ENCODE results near the gene DMRT3.

The DMRT3 gene

GRCh38 chr9:952546-952945 lies 23.9 kb upstream of the DMRT3 start:
- Histone ChIP-seq H3K9ac (ENCODE audit: low read depth, low read length) (no peak overlapping the region), H3K9me3 (ENCODE audit: insufficient read depth, low read depth, low read length) (no peaks in the 10 kb centered on the region), H3K4me1 (ENCODE audit: insufficient read depth, low read length) (0 out of 2 replicates have a peak, but pooled peaks cover 4% of the 10 kb centered on the region), H3K27ac (ENCODE audit: low read depth, low read length) (no peak overlapping the region), H3K36me3 (ENCODE audit: insufficient read depth, low read length) (no peaks in the 10 kb centered on the region), H3K4me3 (ENCODE audit: low read length) (no peak overlapping the region), H3K27me3 (ENCODE audit: insufficient read depth, low read length) (peaks cover 13% of the 10 kb centered on the region; the same call in 1 of the 2 replicates)
- 91% methylated on average over 4 of the region's 4 CpGs for WGBS

DNA sequence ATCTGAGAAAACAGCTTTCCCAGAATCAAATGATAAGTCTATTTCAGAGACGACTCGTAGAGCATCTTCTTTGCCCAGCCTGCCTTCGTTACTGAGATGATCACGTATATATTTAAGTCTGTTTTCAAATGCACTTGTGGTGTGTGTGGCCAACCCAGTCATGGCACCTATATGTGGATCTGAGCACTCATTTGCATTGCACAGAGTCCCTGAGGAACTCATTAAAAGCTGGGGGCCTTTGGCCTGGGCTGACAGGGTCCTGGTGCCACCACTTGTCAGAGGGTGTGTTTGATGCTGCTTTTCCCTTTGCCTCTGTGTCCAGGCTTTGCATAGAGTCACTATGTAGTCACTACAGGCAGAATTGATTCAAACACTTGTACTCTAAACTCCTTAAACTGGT lies 17.4 kb upstream of the DMRT3 start:
- Histone ChIP-seq H3K9ac (ENCODE audit: low read depth, low read length) (no peak overlapping the region), H3K4me3 (ENCODE audit: low read length) (no peak overlapping the region), H3K27ac (ENCODE audit: low read depth, low read length) (no peak overlapping the region), H3K9me3 (ENCODE audit: insufficient read depth, low read depth, low read length) (no peaks in the 10 kb centered on the region), H3K27me3 (ENCODE audit: insufficient read depth, low read length) (peaks cover 35% of the 10 kb centered on the region), H3K36me3 (ENCODE audit: insufficient read depth, low read length) (no peaks in the 10 kb centered on the region), H3K4me1 (ENCODE audit: insufficient read depth, low read length) (no peaks in the 10 kb centered on the region)
- WGBS: 92% methylated on average over 4 of the region's 4 CpGs

GRCh38 chr9:959914-960313 lies 16.5 kb upstream of the DMRT3 start:
- H3K9ac ChIP-seq (ENCODE audit: low read depth, low read length): no peak overlapping the region
- H3K4me3 ChIP-seq (ENCODE audit: low read length): no peak overlapping the region
- no peaks in the 10 kb centered on the region for H3K36me3 ChIP-seq (ENCODE audit: insufficient read depth, low read length)
- 88% methylated on average over 4 of the region's 4 CpGs for WGBS
- H3K27ac ChIP-seq (ENCODE audit: low read depth, low read length): no peak overlapping the region
- H3K4me1 ChIP-seq (ENCODE audit: insufficient read depth, low read length): no peaks in the 10 kb centered on the region
- H3K27me3 ChIP-seq (ENCODE audit: insufficient read depth, low read length): peaks cover 43% of the 10 kb centered on the region
- H3K9me3 ChIP-seq (ENCODE audit: insufficient read depth, low read depth, low read length): no peaks in the 10 kb centered on the region

GRCh38 chr9:962023-962422 lies 14.4 kb upstream of the DMRT3 start:
- no peak overlapping the region for H3K27ac ChIP-seq (ENCODE audit: low read depth, low read length)

GRCh38 chr9:965497-965896 lies 11.0 kb upstream of the DMRT3 start:
- 51% methylated on average over 4 of the region's 4 CpGs for WGBS
- Histone ChIP-seq H3K4me3 (ENCODE audit: low read length) (no peak overlapping the region), H3K36me3 (ENCODE audit: insufficient read depth, low read length) (no peaks in the 10 kb centered on the region), H3K27ac (ENCODE audit: low read depth, low read length) (no peak overlapping the region), H3K9me3 (ENCODE audit: insufficient read depth, low read depth, low read length) (no peaks in the 10 kb centered on the region), H3K27me3 (ENCODE audit: insufficient read depth, low read length) (peaks cover 94% of the 10 kb centered on the region), H3K4me1 (ENCODE audit: insufficient read depth, low read length) (peaks cover 34% of the 10 kb centered on the region; the same call in 1 of the 2 replicates), H3K9ac (ENCODE audit: low read depth, low read length) (no peak overlapping the region)

More at GRCh38 chr9:962023-962422, 14.4 kb upstream of the DMRT3 start:
- Histone ChIP-seq H3K4me3 (ENCODE audit: low read length) (no peak overlapping the region), H3K9me3 (ENCODE audit: insufficient read depth, low read depth, low read length) (no peaks in the 10 kb centered on the region), H3K36me3 (ENCODE audit: insufficient read depth, low read length) (no peaks in the 10 kb centered on the region), H3K4me1 (ENCODE audit: insufficient read depth, low read length) (peaks cover 20% of the 10 kb centered on the region; the same call in 1 of the 2 replicates), H3K9ac (ENCODE audit: low read depth, low read length) (no peak overlapping the region), H3K27me3 (ENCODE audit: insufficient read depth, low read length) (peaks cover 64% of the 10 kb centered on the region)
- WGBS: 87% methylated on average over 6 of the region's 6 CpGs

- 43% methylated on average over 3 of the region's 3 CpGs for WGBS
- H3K4me3 ChIP-seq (ENCODE audit: low read length): no peak overlapping the region
- no peak overlapping the region for H3K27ac ChIP-seq (ENCODE audit: low read depth, low read length)
- no peak overlapping the region for H3K9ac ChIP-seq (ENCODE audit: low read depth, low read length)
- peaks cover 96% of the 10 kb centered on the region for H3K27me3 ChIP-seq (ENCODE audit: insufficient read depth, low read length)
- H3K4me1 ChIP-seq (ENCODE audit: insufficient read depth, low read length): peaks cover 34% of the 10 kb centered on the region; the same call in 1 of the 2 replicates
- no peaks in the 10 kb centered on the region for H3K36me3 ChIP-seq (ENCODE audit: insufficient read depth, low read length)
- no peaks in the 10 kb centered on the region for H3K9me3 ChIP-seq (ENCODE audit: insufficient read depth, low read depth, low read length)
Observed at GRCh38 chr9:966870-967269, 9.6 kb upstream of the DMRT3 start.

GRCh38 chr9:967436-967835 lies 9.0 kb upstream of the DMRT3 start:
- no peak overlapping the region for H3K27ac ChIP-seq (ENCODE audit: low read depth, low read length)
- H3K4me1 ChIP-seq (ENCODE audit: insufficient read depth, low read length): peaks cover 37% of the 10 kb centered on the region; the same call in 1 of the 2 replicates
- H3K9me3 ChIP-seq (ENCODE audit: insufficient read depth, low read depth, low read length): no peaks in the 10 kb centered on the region
- peak overlapping the region; percentile 28; the same call in 1 of the 2 replicates for H3K4me3 ChIP-seq (ENCODE audit: low read length)
- no peaks in the 10 kb centered on the region for H3K36me3 ChIP-seq (ENCODE audit: insufficient read depth, low read length)
- peaks cover 98% of the 10 kb centered on the region for H3K27me3 ChIP-seq (ENCODE audit: insufficient read depth, low read length)
- no peak overlapping the region for H3K9ac ChIP-seq (ENCODE audit: low read depth, low read length)
- 3% methylated on average over 4 of the region's 6 CpGs for WGBS

- Histone ChIP-seq H3K9ac (ENCODE audit: low read depth, low read length) (no peak overlapping the region), H3K4me3 (ENCODE audit: low read length) (peak overlapping the region; percentile 28; the same call in 1 of the 2 replicates), H3K27me3 (ENCODE audit: insufficient read depth, low read length) (peaks cover 100% of the 10 kb centered on the region), H3K4me1 (ENCODE audit: insufficient read depth, low read length) (peaks cover 37% of the 10 kb centered on the region; the same call in 1 of the 2 replicates), H3K9me3 (ENCODE audit: insufficient read depth, low read depth, low read length) (no peaks in the 10 kb centered on the region), H3K36me3 (ENCODE audit: insufficient read depth, low read length) (no peaks in the 10 kb centered on the region), H3K27ac (ENCODE audit: low read depth, low read length) (no peak overlapping the region)
- 2% methylated on average over 13 of the region's 15 CpGs for WGBS
Observed at GRCh38 chr9:967903-968641, 8.4 kb upstream of the DMRT3 start.

DNA sequence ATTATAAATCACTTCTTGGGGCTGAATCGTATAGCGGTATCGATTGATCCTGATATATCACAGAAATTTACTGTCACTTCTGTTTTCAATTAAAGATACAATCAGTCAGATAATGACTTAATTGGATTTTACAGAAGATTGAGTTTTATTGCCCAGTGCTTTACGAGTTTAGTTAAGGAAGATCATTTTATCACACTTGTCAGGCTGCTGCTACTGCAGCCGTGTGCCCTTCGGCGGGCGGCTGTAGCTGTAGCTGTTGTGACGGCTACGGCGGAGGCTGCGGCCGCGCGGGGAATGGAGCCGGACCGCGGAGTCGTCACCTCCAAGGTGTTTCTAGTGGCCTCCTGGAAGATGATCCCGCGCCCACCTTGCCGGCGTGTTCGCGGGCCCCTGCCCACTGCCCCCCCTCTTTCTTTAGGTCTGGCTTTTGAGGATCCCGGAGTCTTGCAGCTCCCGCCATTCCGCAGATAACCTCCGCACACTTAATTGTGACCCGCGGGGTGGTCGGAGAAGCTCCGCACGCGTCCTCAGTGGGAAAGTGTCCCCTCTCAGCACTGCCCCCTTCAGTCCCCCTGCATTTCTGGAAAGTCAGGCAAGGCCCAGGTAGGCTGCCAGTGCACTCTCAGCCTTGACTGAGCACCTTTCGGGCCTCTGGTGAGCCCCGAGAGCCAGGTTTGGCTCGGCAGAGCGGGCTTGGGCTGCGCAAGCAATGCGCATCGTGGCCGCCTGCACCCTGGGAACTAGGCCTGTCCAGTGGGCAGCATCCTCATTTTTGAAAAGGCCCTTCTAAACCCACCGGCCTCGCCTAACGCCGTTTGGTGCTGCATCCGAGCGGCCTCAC lies 6.9 kb upstream of the DMRT3 start:
- no peak overlapping the region for H3K27ac ChIP-seq (ENCODE audit: low read depth, low read length)
- peaks cover 100% of the 10 kb centered on the region for H3K27me3 ChIP-seq (ENCODE audit: insufficient read depth, low read length)
- 4% methylated on average over 49 of the region's 49 CpGs for WGBS
- H3K4me1 ChIP-seq (ENCODE audit: insufficient read depth, low read length): peaks cover 49% of the 10 kb centered on the region
- no peaks in the 10 kb centered on the region for H3K36me3 ChIP-seq (ENCODE audit: insufficient read depth, low read length)
- H3K9ac ChIP-seq (ENCODE audit: low read depth, low read length): no peak overlapping the region
- peak overlapping the region; percentile 32 for H3K4me3 ChIP-seq (ENCODE audit: low read length)
- H3K9me3 ChIP-seq (ENCODE audit: insufficient read depth, low read depth, low read length): no peaks in the 10 kb centered on the region

DNA sequence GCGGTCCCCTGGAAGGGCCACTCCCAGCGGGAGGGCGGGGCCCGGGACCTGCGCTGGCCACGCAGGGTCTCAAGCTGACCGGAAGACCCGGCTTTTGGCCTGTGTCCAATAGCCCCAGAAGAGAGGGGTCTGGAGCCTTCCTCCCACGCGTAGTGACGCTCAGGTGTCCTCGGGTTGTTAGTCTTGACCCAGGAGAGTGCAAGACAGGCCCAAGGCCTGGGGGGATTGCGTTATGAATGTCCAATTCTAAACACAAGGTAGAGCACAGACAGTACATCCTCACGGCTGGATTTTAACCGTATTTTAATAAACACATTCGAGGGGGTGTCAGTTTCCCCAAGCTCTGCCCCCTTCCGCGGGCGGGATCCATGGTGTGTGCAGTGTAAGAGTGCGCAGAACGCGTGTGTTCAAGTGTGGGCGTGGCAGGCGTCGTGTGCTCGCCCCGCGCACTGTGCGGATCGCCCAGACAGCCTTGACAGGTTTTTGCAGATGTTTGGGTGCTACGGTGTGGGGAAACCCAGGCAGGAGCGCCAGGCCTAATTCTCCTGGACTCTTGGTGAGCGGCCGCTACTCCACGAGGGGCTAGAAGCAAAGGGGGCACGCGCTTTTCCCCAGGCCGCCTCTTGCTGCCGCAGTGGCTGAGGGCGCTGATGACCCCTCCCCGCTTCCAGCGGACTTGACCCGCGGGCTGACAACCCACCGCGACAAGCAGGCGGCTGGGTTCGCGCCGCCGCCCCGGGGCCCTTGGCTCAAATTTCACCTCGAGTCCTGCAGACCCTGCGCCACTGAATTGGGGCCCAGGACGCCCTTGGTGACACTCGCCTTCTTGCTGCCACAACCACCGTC lies 6.1 kb upstream of the DMRT3 start:
- 2% methylated on average over 57 of the region's 57 CpGs for WGBS
- no peaks in the 10 kb centered on the region for H3K36me3 ChIP-seq (ENCODE audit: insufficient read depth, low read length)
- peaks cover 100% of the 10 kb centered on the region for H3K27me3 ChIP-seq (ENCODE audit: insufficient read depth, low read length)
- H3K9ac ChIP-seq (ENCODE audit: low read depth, low read length): no peak overlapping the region
- peaks cover 53% of the 10 kb centered on the region for H3K4me1 ChIP-seq (ENCODE audit: insufficient read depth, low read length)
- H3K9me3 ChIP-seq (ENCODE audit: insufficient read depth, low read depth, low read length): no peaks in the 10 kb centered on the region
- H3K4me3 ChIP-seq (ENCODE audit: low read length): peak overlapping the region; percentile 32
- no peak overlapping the region for H3K27ac ChIP-seq (ENCODE audit: low read depth, low read length)
